ENCODE results near the gene RNF5. TPM values are rescaled to one million over a fixed set of nuclear protein-coding genes. Genes with fewer than 3 reads are reported as not detected.

The RNF5 gene
- total RNA-seq, 1 experiment from 2014 or later = 45.9 TPM

DNA sequence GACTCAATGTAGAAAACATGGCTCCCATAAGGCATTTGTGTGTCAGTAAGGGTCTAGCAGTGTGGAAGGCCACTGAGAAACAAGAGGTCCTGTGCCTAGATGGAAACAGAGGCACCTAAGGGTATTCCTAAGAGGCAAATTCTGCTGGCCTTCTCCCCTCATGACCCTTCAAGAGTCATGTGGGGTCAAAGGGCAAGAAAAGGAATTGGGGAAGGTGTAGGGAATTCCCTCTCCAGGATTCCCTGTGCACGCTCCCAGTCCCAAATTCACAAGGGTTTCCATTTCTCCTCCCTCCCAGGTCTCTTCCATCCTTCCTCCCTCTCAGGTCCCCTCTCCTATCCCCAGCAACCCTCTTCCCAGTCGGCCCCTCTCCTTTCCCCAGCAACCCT is 2.9 kb upstream of the RNF5 start:
- Histone ChIP-seq H3K79me2 (ENCODE audit: insufficient read depth, low read length) (peaks cover 24% of the 10 kb centered on the region), H3K9me2 (ENCODE audit: insufficient read depth) (no peaks in the 10 kb centered on the region), H4K20me1 (ENCODE audit: insufficient read depth) (no peaks in the 10 kb centered on the region), H2AFZ (ENCODE audit: low read depth, low read length, poor library complexity, severe bottlenecking) (no peak overlapping the region), H3K36me3 (ENCODE audit: control insufficient read depth in 1 of 2, insufficient read depth in 2 of 2, low read length in 2 of 2) (peaks cover 0 to 4% of the 10 kb centered on the region in 2 experiments; a peak in 1 of 4 replicates), H3K4me2 (ENCODE audit: low read length) (peak overlapping the region; percentile 97), H3K9ac (ENCODE audit: low read length) (peak overlapping the region; percentile 90), H3K9me3 (ENCODE audit: control insufficient read depth in 1 of 2, insufficient read depth in 1 of 2, low read depth in 1 of 2, low read length in 2 of 2) (no peaks in the 10 kb centered on the region), H3K27ac (ENCODE audit: low read depth, low read length) (peak overlapping the region; percentile 76), H3K4me1 (ENCODE audit: control insufficient read depth in 1 of 2, insufficient read depth in 2 of 2, low read length in 2 of 2) (peaks cover 24 to 52% of the 10 kb centered on the region in 2 experiments), H3K27me3 (ENCODE audit: insufficient read depth, low read length) (no peaks in the 10 kb centered on the region), H3K4me3 (replicated peaks in 1 of 2; ENCODE audit: low read depth in 1 of 2, low read length in 2 of 2) (peak overlapping the region; percentile 93 to 98)
- RAD21 ChIA-PET (ENCODE audit: low non-redundant PET in 1 of 2, low total read pairs in 2 of 2, uncharacterized antibody in 2 of 2, unreplicated experiment in 2 of 2) = no interaction called here
- no peak for TF ChIP-seq CBX3 (IDR thresholded peaks at IDR 0.05; ENCODE audit: low read depth)
- TF ChIP-seq TCF7L2 (IDR thresholded peaks at IDR 0.05; ENCODE audit: borderline replicate concordance, extremely low read depth, insufficient read depth, insufficient read length) = no peak
- TF ChIP-seq, protein P1, sequence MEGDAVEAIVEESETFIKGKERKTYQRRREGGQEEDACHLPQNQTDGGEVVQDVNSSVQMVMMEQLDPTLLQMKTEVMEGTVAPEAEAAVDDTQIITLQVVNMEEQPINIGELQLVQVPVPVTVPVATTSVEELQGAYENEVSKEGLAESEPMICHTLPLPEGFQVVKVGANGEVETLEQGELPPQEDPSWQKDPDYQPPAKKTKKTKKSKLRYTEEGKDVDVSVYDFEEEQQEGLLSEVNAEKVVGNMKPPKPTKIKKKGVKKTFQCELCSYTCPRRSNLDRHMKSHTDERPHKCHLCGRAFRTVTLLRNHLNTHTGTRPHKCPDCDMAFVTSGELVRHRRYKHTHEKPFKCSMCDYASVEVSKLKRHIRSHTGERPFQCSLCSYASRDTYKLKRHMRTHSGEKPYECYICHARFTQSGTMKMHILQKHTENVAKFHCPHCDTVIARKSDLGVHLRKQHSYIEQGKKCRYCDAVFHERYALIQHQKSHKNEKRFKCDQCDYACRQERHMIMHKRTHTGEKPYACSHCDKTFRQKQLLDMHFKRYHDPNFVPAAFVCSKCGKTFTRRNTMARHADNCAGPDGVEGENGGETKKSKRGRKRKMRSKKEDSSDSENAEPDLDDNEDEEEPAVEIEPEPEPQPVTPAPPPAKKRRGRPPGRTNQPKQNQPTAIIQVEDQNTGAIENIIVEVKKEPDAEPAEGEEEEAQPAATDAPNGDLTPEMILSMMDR (IDR thresholded peaks at IDR 0.05 in 2 of 3, conservative IDR thresholded peaks at IDR 0.05 in 1 of 3; ENCODE audit: borderline replicate concordance in 1 of 3, insufficient read depth in 1 of 3, low read depth in 2 of 3, low read length in 2 of 3) = no peak
- TF ChIP-seq, protein P2, sequence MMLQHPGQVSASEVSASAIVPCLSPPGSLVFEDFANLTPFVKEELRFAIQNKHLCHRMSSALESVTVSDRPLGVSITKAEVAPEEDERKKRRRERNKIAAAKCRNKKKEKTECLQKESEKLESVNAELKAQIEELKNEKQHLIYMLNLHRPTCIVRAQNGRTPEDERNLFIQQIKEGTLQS (IDR thresholded peaks at IDR 0.05) = no peak
- TF ChIP-seq, protein P3, sequence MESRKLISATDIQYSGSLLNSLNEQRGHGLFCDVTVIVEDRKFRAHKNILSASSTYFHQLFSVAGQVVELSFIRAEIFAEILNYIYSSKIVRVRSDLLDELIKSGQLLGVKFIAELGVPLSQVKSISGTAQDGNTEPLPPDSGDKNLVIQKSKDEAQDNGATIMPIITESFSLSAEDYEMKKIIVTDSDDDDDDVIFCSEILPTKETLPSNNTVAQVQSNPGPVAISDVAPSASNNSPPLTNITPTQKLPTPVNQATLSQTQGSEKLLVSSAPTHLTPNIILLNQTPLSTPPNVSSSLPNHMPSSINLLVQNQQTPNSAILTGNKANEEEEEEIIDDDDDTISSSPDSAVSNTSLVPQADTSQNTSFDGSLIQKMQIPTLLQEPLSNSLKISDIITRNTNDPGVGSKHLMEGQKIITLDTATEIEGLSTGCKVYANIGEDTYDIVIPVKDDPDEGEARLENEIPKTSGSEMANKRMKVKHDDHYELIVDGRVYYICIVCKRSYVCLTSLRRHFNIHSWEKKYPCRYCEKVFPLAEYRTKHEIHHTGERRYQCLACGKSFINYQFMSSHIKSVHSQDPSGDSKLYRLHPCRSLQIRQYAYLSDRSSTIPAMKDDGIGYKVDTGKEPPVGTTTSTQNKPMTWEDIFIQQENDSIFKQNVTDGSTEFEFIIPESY (IDR thresholded peaks at IDR 0.05; ENCODE audit: extremely low read depth, insufficient replicate concordance, low read length) = no peak
- no peak for TF ChIP-seq SIN3A (IDR thresholded peaks at IDR 0.05; ENCODE audit: low read depth)
- TF ChIP-seq POLR2AphosphoS5 (IDR thresholded peaks at IDR 0.05; ENCODE audit: low read depth, low read length) = no peak
- no peak for TF ChIP-seq ELF1 (IDR thresholded peaks at IDR 0.05; ENCODE audit: borderline replicate concordance, low read depth)
- POLR2A ChIA-PET = no interaction called here
- ATAC-seq = no peak
- CTCF ChIA-PET = no interaction called here
- TSS peak; percentile 63 for BruUV-seq (replicated peaks)
- DNase-seq (ENCODE audit: low read depth, low spot score) = no peak
- intact Hi-C loops (cut with micrococcal nuclease) = no loop called here
